ENCODE results near the gene IL16. TPM values are rescaled to one million over a fixed set of nuclear protein-coding genes. Genes with fewer than 3 reads are reported as not detected.

Gene IL16
- total and polyA plus RNA-seq, 9 of the 15 experiments (the other 6 are each of a cell fraction or from before 2014, with no cell fraction given) = 1.4 to 18.8 (median 10.6) TPM

- no peak overlapping the region for H3K4me3 ChIP-seq
- ChIA-PET POLR2A (no interaction called here), CTCF (ENCODE audit: low intra/inter-chr PET ratio) (no interaction called here)
- H3K27me3 ChIP-seq (ENCODE audit: control insufficient read depth in 2 of 2, insufficient read depth in 2 of 2, low read length in 2 of 2) = no peaks in the 10 kb centered on the region
- intact Hi-C loops (cut with micrococcal nuclease) = no loop called here
- FAIRE-seq (no peak), ATAC-seq (no peak), DNase-seq (ENCODE audit: extremely low read depth in 1 of 4, low spot score in 3 of 4) (no peak)
- H3K9me1 ChIP-seq (ENCODE audit: control insufficient read depth, insufficient read depth, low read length) = no peaks in the 10 kb centered on the region
- no peaks in the 10 kb centered on the region for H3K79me2 ChIP-seq (ENCODE audit: control insufficient read depth, insufficient read depth, low read length)
- no peaks in the 10 kb centered on the region for H3K36me3 ChIP-seq (ENCODE audit: control insufficient read depth, insufficient read depth, low read length)
- H3K9me3 ChIP-seq (replicated peaks; ENCODE audit: control insufficient read depth, insufficient read depth, low read depth, low read length) = no peaks in the 10 kb centered on the region
- H3K9ac ChIP-seq (ENCODE audit: insufficient read depth in 1 of 2, low read depth in 2 of 2, low read length in 2 of 2) = no peak overlapping the region
- H4K20me1 ChIP-seq (replicated peaks; ENCODE audit: control insufficient read depth, insufficient read depth, low read length) = no peaks in the 10 kb centered on the region
- no peak overlapping the region for H3K4me2 ChIP-seq (ENCODE audit: insufficient read depth, low read length)
- H3K4me1 ChIP-seq (replicated peaks in 1 of 2; ENCODE audit: control insufficient read depth in 2 of 2, insufficient read depth in 2 of 2, low read length in 2 of 2) = no peaks in the 10 kb centered on the region
- in situ Hi-C loops (cut with MboI) = no loop called here
- WGBS (ENCODE audit: insufficient coverage, low coverage, missing lambda C conversion rate) = 12% methylated on average over 2 of the region's 2 CpGs
- peak; percentile 65 for TF ChIP-seq ZFP36 (IDR thresholded peaks at IDR 0.05; ENCODE audit: low read depth, low read length, partially characterized antibody)
- no peak for TF ChIP-seq RUNX1 (IDR thresholded peaks at IDR 0.05; ENCODE audit: low read depth)
- TF ChIP-seq RBM25 (IDR thresholded peaks at IDR 0.05; ENCODE audit: low read depth, low read length, severe bottlenecking) = peak; percentile 93
- 0 out of 4 replicates have a peak, but pooled peaks have one; percentile 14 to 22 for TF ChIP-seq KDM1A (IDR thresholded peaks at IDR 0.05)
- TF ChIP-seq BCOR (IDR thresholded peaks at IDR 0.05) = peak; percentile 67
- TF ChIP-seq SNAPC5 (CRISPR knock-in tag; IDR thresholded peaks at IDR 0.05) = no peak
- TF ChIP-seq ZNF280A (IDR thresholded peaks at IDR 0.05; ENCODE audit: low read depth, partially characterized antibody) = no peak
- BruUV-seq (replicated peaks) = no TSS peak
- no peak overlapping the region for H3K27ac ChIP-seq (ENCODE audit: extremely low read depth, low read depth, low read length)
- H2AFZ ChIP-seq (ENCODE audit: low read depth, low read length) = no peak overlapping the region
Observed at GRCh38 chr15:81223346-81223971, 26.8 kb downstream of the IL16 start.
